K562 (cell line): ENCODE results near the gene GALT. TPM values are rescaled to one million over a fixed set of nuclear protein-coding genes. Genes with fewer than 3 reads are reported as not detected.

Experiments
- ATAC-seq: fragments of 200-7000 bp; cut with Tn5 transposase; 3 replicates; pipeline ENCODE4 v1.9.1; 2020; ENCODE audit warnings: moderate library complexity
- BruUV-seq: library from RNA; stranded (reverse); fragments of 400-500 nt; replicated peaks from 2 replicates; lab custom pipeline; 2021; lab: Mats Ljungman, UMichigan
- CTCF ChIA-PET: fragments of 300-600 bp; formaldehyde crosslinking; extraction: SDS; loops from one replicate; lab custom pipeline; 2021; ENCODE audit warnings: low intra/inter-chr PET ratio; lab: Yijun Ruan, JAX
- POLR2A ChIA-PET: fragments of 300-600, 350-650 bp; sonication (Branson Sonifier 250); formaldehyde crosslinking; extraction: SDS; loops from one replicate; lab custom pipeline; 2021; ENCODE audit warnings: antibody characterized with exemption, inconsistent platforms; lab: Yijun Ruan, JAX
- DNase-seq, 4 experiments: peaks; one replicate each; pipeline versions ENCODE4 v3.0.0 to v3.0.0-alpha.2; 2011 to 2018; ENCODE audit warnings: low spot score in 3 of 4, mixed read lengths in 3 of 4; ENCODE audit errors: extremely low read depth in 1 of 4
- FAIRE-seq: peaks from 2 replicates; lab custom pipeline; 2011; peaks lifted over from hg19 to GRCh38; lab: Jason Lieb, UNC
- H2AFZ ChIP-seq: 2 replicates; pipeline ENCODE4 v1.6.0; 2011; ENCODE audit warnings: low read depth, low read length, control low read depth, inconsistent platforms
- H3K27ac ChIP-seq: fragments of 200-600 bp; 3 replicates; pipeline ENCODE4 v1.8.0; 2011; ENCODE audit warnings: low read depth, mild to moderate bottlenecking, control low read depth, inconsistent platforms, low read length, moderate library complexity, mixed read lengths; ENCODE audit errors: extremely low read depth
- H3K27me3 ChIP-seq, 2 experiments: fragments of 300-600 bp in 1 of 2; 2 replicates in 1 of 2; 3 replicates in 1 of 2; pipeline versions ENCODE4 v1.6.0 to v1.8.0; 2011; ENCODE audit warnings: inconsistent platforms in 2 of 2, low read length in 2 of 2, mild to moderate bottlenecking in 1 of 2, mixed read lengths in 1 of 2, moderate library complexity in 1 of 2; ENCODE audit not compliant: control insufficient read depth in 2 of 2, insufficient read depth in 2 of 2
- H3K36me3 ChIP-seq: fragments of 300-600 bp; 3 replicates; pipeline ENCODE4 v1.8.0; 2011; ENCODE audit warnings: mild to moderate bottlenecking, low read length, inconsistent platforms; ENCODE audit not compliant: control insufficient read depth, insufficient read depth
- H3K4me1 ChIP-seq, 2 experiments: fragments of 200-600 bp in 1 of 2; replicated peaks in 1 of 2; 2 replicates in 1 of 2; 3 replicates in 1 of 2; pipeline versions ENCODE4 v1.5.1 to v1.8.0; 2011; ENCODE audit warnings: inconsistent platforms in 2 of 2, low read length in 2 of 2, mild to moderate bottlenecking in 1 of 2, mixed read lengths in 1 of 2, moderate library complexity in 1 of 2; ENCODE audit not compliant: control insufficient read depth in 2 of 2, insufficient read depth in 2 of 2
- H3K4me2 ChIP-seq: 2 replicates; pipeline ENCODE4 v1.6.1; 2011; ENCODE audit warnings: low read length, control low read depth, inconsistent platforms, mixed read lengths; ENCODE audit not compliant: insufficient read depth
- H3K4me3 ChIP-seq: fragments of 200-600 bp; sonication (generic), shearing (Covaris generic); 2 replicates; pipeline ENCODE4 v1.5.1; 2016; ENCODE audit warnings: control low read depth, inconsistent platforms
- H3K79me2 ChIP-seq: fragments of 200-600 bp; 3 replicates; pipeline ENCODE4 v1.8.0; 2011; ENCODE audit warnings: low read length, inconsistent platforms; ENCODE audit not compliant: control insufficient read depth, insufficient read depth
- H3K9ac ChIP-seq, 2 experiments: 2 replicates each; pipeline versions ENCODE4 v1.6.0 to v1.6.1; 2011; ENCODE audit warnings: low read depth in 2 of 2, low read length in 2 of 2, control low read depth in 1 of 2, inconsistent platforms in 1 of 2, mild to moderate bottlenecking in 1 of 2, mixed read lengths in 1 of 2; ENCODE audit not compliant: insufficient read depth in 1 of 2
- H3K9me1 ChIP-seq: one replicate; pipeline ENCODE4 v1.6.0; 2011; ENCODE audit warnings: inconsistent platforms, mild to moderate bottlenecking, low read length, moderate library complexity; ENCODE audit not compliant: control insufficient read depth, insufficient read depth
- H3K9me3 ChIP-seq: replicated peaks from 2 replicates; pipeline ENCODE4 v1.5.1; 2011; ENCODE audit warnings: low read depth, low read length, inconsistent platforms; ENCODE audit not compliant: control insufficient read depth, insufficient read depth
- H4K20me1 ChIP-seq: replicated peaks from 2 replicates; pipeline ENCODE4 v1.6.1; 2011; ENCODE audit warnings: low read length, inconsistent platforms, mixed read lengths; ENCODE audit not compliant: control insufficient read depth, insufficient read depth
- CBX1 ChIP-seq: sonication (generic); IDR thresholded peaks from 2 replicates; pipeline ENCODE4 v1.6.1; 2016; ENCODE audit warnings: antibody characterized with exemption, low read depth, mild to moderate bottlenecking
- MYC ChIP-seq, 2 experiments: fragments of 250-450 bp in 1 of 2; sonication (Bioruptor Pico) in 1 of 2; IDR thresholded peaks; 2 replicates each; pipeline versions ENCODE4 v1.5.1 to v1.6.1; 2012 to 2021; ENCODE audit warnings: low read depth in 2 of 2, borderline replicate concordance in 1 of 2, improper control_type of control experiment in 1 of 2, low read length in 1 of 2, mild to moderate bottlenecking in 1 of 2, moderate library complexity in 1 of 2
- NCOA1 ChIP-seq: fragments of 450-650 bp; IDR thresholded peaks from 2 replicates; pipeline ENCODE4 v1.6.1; 2016; ENCODE audit warnings: low read depth
- NR1H2 ChIP-seq: sonication (generic); formaldehyde crosslinking; IDR thresholded peaks from 2 replicates; pipeline ENCODE4 v1.4.0; 2020; ENCODE audit warnings: mild to moderate bottlenecking, missing genetic modification reagents
- POLR2A ChIP-seq: fragments of 450-650 bp; conservative IDR thresholded peaks from 2 replicates; pipeline ENCODE4 v1.6.1; 2016
- PREB ChIP-seq: sonication (generic); formaldehyde crosslinking; IDR thresholded peaks from 2 replicates; pipeline ENCODE4 v1.8.1; 2023; ENCODE audit warnings: mild to moderate bottlenecking, missing genetic modification reagents
- SMARCB1 ChIP-seq: IDR thresholded peaks from 2 replicates; pipeline ENCODE4 v1.6.1; 2011; ENCODE audit warnings: improper control_type of control experiment, low read depth; ENCODE audit not compliant: insufficient read length
- ZNF146 ChIP-seq: IDR thresholded peaks from one replicate; pipeline ENCODE4 v1.6.1; 2018; ENCODE audit warnings: missing compliant biosample characterization; ENCODE audit not compliant: unreplicated experiment
- ZNF76 ChIP-seq: fragments of 250-450 bp; sonication (Bioruptor Pico); IDR thresholded peaks from 2 replicates; pipeline ENCODE4 v1.4.0; 2020; ENCODE audit warnings: mild to moderate bottlenecking, moderate library complexity, borderline replicate concordance
- WGBS: fragments of 100-300 bp; shearing (Covaris generic); methylation state at CpG from one replicate; pipeline ENCODE4 v1.1.6; 2016; ENCODE audit warnings: low coverage, mixed read lengths; ENCODE audit not compliant: insufficient coverage; ENCODE audit errors: missing lambda C conversion rate; 5-methylcytosine and 5-hydroxymethylcytosine counted together
- in situ Hi-C: fragments of 300-500 bp; cut with MboI; formaldehyde crosslinking; loops from 4 replicates; pipeline ENCODE4 v1.15.0; 2018; ENCODE audit warnings: inconsistent platforms, mixed read lengths
- intact Hi-C: fragments of 100-400 bp; cut with micrococcal nuclease; formaldehyde crosslinking; loops from 2 replicates; pipeline ENCODE4 v1.14.2; 2022
- polyA plus RNA-seq, 8 experiments: library from polyadenylated mRNA; depleted of rRNA in 4 of 8; stranded (reverse) in 5 of 8; unstranded in 3 of 8; fragments of >200 nt; fragmentation: Nextera tagmentation in 2 of 8; fragmentation: Illumina TruSeq in 1 of 8; extraction: Ambion mirVana in 2 of 8; extraction: Trizol in 1 of 8; gene quantifications; 2 replicates each; pipeline versions ENCODE4 v1.2.1 to v1.2.3, GENCODE V29; 2011 to 2014; ENCODE audit warnings: inconsistent platforms in 1 of 8, missing spikeins in 1 of 8
- total RNA-seq, 7 experiments: library from RNA; depleted of rRNA in 6 of 7; stranded (reverse); fragments of >200 nt in 6 of 7; fragmentation: Illumina TruSeq in 2 of 7; extraction: Trizol in 2 of 7; gene quantifications; 2 replicates each; pipeline versions ENCODE4 v1.2.1 to v1.2.3, GENCODE V29; 2011 to 2021; ENCODE audit warnings: low replicate concordance in 1 of 7
- TF ChIP-seq, protein P1 (sequence below): fragments of 450-650 bp; IDR thresholded peaks from 2 replicates; pipeline ENCODE4 v1.6.1; 2016; ENCODE audit warnings: antibody characterized with exemption
- TF ChIP-seq, protein P2 (sequence below), 2 experiments: fragments of 450-650 bp in 1 of 2; sonication (generic) in 1 of 2; formaldehyde crosslinking in 1 of 2; IDR thresholded peaks; 2 replicates each; pipeline versions ENCODE4 v1.7.1 to v1.9.0; 2016 to 2022; ENCODE audit warnings: inconsistent platforms in 1 of 2, mild to moderate bottlenecking in 1 of 2, missing genetic modification reagents in 1 of 2

GALT gene
- total and polyA plus RNA-seq, 9 of the 15 experiments (the other 6 are each of a cell fraction or from before 2014, with no cell fraction given) = 7.3 to 29.2 (median 15.6) TPM

- Histone ChIP-seq H3K4me2 (no peak overlapping the region), H3K9ac (no peak overlapping the region), H4K20me1 (peaks cover 3% of the 10 kb centered on the region; the same call in 1 of the 2 replicates), H3K36me3 (no peaks in the 10 kb centered on the region), H2AFZ (no peak overlapping the region), H3K4me1 (no peaks in the 10 kb centered on the region), H3K4me3 (no peak overlapping the region), H3K9me3 (no peaks in the 10 kb centered on the region), H3K9me1 (no peaks in the 10 kb centered on the region), H3K27ac (no peak overlapping the region), H3K27me3 (no peaks in the 10 kb centered on the region), H3K79me2 (no peaks in the 10 kb centered on the region)
- intact Hi-C loops (no loop called here), in situ Hi-C loops (no loop called here)
- FAIRE-seq (no peak), DNase-seq (no peak), ATAC-seq (no peak)
- WGBS = 0% methylated on average over 1 of the region's 1 CpG
- ChIA-PET CTCF (no interaction called here), POLR2A (interaction anchor here (0.9 to 1.0 kb wide), 2 partner anchors 11 to 44 kb away, joined by 3 read pairs; no protein-coding TSS in a partner anchor)
- no TSS peak for BruUV-seq
- TF ChIP-seq, protein P1, sequence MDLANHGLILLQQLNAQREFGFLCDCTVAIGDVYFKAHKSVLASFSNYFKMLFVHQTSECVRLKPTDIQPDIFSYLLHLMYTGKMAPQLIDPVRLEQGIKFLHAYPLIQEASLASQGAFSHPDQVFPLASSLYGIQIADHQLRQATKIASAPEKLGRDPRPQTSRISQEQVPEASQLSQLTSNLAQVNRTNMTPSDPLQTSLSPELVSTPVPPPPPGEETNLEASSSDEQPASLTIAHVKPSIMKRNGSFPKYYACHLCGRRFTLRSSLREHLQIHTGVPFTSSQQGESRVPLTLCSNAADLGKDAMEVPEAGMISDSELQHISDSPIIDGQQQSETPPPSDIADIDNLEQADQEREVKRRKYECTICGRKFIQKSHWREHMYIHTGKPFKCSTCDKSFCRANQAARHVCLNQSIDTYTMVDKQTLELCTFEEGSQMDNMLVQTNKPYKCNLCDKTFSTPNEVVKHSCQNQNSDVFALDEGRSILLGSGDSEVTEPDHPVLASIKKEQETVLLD = no peak
- TF ChIP-seq SMARCB1 (no peak), CBX1 (no peak), PREB (CRISPR knock-in tag) (no peak), NR1H2 (CRISPR knock-in tag) (no peak), NCOA1 (no peak), ZNF146 (CRISPR knock-in tag) (no peak), MYC (IDR thresholded peaks at IDR 0.05; ENCODE audit: low read depth, low read length) (no peak), MYC (CRISPR knock-in tag; IDR thresholded peaks at IDR 0.05; ENCODE audit: borderline replicate concordance, low read depth) (no peak), POLR2A (no peak), ZNF76 (CRISPR knock-in tag) (no peak)
- TF ChIP-seq, protein P2, sequence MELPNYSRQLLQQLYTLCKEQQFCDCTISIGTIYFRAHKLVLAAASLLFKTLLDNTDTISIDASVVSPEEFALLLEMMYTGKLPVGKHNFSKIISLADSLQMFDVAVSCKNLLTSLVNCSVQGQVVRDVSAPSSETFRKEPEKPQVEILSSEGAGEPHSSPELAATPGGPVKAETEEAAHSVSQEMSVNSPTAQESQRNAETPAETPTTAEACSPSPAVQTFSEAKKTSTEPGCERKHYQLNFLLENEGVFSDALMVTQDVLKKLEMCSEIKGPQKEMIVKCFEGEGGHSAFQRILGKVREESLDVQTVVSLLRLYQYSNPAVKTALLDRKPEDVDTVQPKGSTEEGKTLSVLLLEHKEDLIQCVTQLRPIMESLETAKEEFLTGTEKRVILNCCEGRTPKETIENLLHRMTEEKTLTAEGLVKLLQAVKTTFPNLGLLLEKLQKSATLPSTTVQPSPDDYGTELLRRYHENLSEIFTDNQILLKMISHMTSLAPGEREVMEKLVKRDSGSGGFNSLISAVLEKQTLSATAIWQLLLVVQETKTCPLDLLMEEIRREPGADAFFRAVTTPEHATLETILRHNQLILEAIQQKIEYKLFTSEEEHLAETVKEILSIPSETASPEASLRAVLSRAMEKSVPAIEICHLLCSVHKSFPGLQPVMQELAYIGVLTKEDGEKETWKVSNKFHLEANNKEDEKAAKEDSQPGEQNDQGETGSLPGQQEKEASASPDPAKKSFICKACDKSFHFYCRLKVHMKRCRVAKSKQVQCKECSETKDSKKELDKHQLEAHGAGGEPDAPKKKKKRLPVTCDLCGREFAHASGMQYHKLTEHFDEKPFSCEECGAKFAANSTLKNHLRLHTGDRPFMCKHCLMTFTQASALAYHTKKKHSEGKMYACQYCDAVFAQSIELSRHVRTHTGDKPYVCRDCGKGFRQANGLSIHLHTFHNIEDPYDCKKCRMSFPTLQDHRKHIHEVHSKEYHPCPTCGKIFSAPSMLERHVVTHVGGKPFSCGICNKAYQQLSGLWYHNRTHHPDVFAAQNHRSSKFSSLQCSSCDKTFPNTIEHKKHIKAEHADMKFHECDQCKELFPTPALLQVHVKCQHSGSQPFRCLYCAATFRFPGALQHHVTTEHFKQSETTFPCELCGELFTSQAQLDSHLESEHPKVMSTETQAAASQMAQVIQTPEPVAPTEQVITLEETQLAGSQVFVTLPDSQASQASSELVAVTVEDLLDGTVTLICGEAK (IDR thresholded peaks at IDR 0.05) = no peak
- TF ChIP-seq, protein P2 (CRISPR knock-in tag; IDR thresholded peaks at IDR 0.05) = no peak
Observed at GRCh38 chr9:34686732-34687131, 40.3 kb downstream of the GALT start.
